VCaP (cell line): ENCODE results near the gene PACSIN1.
A peak's percentile ranks its signal among the peaks of the same experiment; 100 is the strongest.

Source experiments
- H3K27ac ChIP-seq: fragments of 450-650 bp; 2 replicates; pipeline ENCODE4 v1.5.1; 2017
- CTCF ChIP-seq: fragments of 450-650 bp; conservative IDR thresholded peaks from 2 replicates; pipeline ENCODE4 v1.5.1; 2017; ENCODE audit warnings: mild to moderate bottlenecking, moderate library complexity

Gene PACSIN1

GRCh38 chr6:34512738-34513115, 46.9 kb downstream of the PACSIN1 start:
- no peak overlapping the region for H3K27ac ChIP-seq
- TF ChIP-seq CTCF: no peak

GRCh38 chr6:34513646-34514045, 47.8 kb downstream of the PACSIN1 start:
- no peak for TF ChIP-seq CTCF
- H3K27ac ChIP-seq: no peak overlapping the region

DNA sequence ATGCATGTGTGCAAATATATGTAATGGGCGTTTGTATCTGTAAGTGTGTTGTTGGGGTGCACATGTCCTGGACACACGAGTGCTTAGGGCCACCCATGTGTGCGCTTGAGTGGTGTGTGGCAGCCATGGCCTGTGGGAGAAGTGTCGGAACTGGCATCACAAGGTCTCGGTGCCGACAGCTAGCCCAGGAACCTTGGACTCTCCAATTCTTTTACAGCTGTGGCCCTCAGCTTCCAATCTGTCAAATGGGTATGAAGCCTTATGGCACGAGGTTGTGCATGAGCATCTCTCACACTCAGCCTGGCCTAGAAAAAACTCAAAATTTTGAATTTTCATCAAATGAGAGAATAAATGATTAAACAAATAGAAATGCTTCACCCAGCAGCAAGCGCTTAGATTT, 48.2 kb downstream of the PACSIN1 start:
- TF ChIP-seq CTCF: no peak
- H3K27ac ChIP-seq: no peak overlapping the region

- TF ChIP-seq CTCF: no peak
- no peak overlapping the region for H3K27ac ChIP-seq
These were observed 49.0 kb downstream of the PACSIN1 start for GRCh38 chr6:34514593-34515472.

- peak overlapping the region; percentile 2; the same call in 1 of the 2 replicates for H3K27ac ChIP-seq
- TF ChIP-seq CTCF: no peak
These were observed 49.9 kb downstream of the PACSIN1 start for GRCh38 chr6:34515473-34516387.

DNA sequence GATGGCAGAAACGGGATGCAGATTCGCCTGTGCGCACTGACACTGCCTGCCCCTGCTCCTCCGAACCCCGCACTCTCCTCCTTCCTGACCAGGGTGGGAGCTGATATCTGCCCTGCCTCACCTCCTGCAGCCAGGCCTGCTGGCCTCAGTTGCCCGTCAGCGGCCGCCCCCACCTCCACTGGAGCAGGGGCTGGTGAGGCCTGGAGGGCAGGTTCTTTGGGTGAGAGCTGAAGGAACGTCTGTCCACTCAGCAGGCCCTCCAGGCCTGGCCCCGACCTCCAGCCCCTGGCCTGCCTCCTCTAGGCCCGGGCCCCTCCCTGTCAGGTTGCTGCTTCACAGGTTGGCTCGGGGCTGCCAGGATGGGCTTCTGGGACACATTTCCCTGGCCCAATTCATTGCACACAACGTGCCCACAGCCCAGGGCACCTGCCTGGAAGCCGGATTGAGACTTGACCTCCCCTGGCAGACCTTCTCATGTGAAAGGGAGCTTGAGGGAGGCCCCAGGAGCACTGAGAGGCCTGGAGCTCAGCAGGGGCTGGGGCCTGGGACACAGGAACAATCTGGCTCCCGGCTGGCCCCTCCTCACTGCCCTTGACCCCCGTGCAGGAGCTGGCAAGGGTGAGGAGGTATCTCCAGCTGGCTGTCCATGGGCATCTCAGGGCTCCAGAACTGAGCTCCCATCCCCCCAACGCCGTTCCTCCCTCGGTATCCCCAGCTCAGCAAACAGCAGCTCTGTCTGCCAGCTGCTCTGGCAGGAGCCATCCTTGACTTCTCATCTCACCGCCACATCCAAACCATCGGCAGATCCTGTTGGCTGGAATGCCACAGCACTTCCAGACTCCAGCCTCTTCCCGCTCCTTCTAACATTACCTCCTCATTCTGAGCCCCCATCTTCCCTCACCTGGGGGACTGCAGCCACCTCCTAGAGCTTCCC, 50.8 kb downstream of the PACSIN1 start:
- peak overlapping the region; percentile 2; the same call in 1 of the 2 replicates for H3K27ac ChIP-seq
- no peak for TF ChIP-seq CTCF
